DND-41 (cell line): ENCODE data around the gene GFRAL.

Source experiments
- ATAC-seq: fragments of 200-7000 bp; cut with Tn5 transposase; 3 replicates; pipeline ENCODE4 v1.9.1; 2021; ENCODE audit warnings: low read depth; ENCODE audit not compliant: insufficient read depth
- DNase-seq: peaks from one replicate; pipeline ENCODE4 v3.0.0-alpha.2; 2020
- H2AFZ ChIP-seq: 2 replicates; pipeline ENCODE4 v1.6.0; 2012; ENCODE audit warnings: low read depth, low read length
- H3K27ac ChIP-seq: 2 replicates; pipeline ENCODE4 v1.5.1; 2012; ENCODE audit warnings: low read length, inconsistent platforms
- H3K27me3 ChIP-seq: fragments of 200-600 bp; sonication (generic); 2 replicates; pipeline ENCODE4 v1.6.0; 2012; ENCODE audit warnings: low read length, mild to moderate bottlenecking, inconsistent platforms; ENCODE audit not compliant: insufficient read depth, poor library complexity
- H3K36me3 ChIP-seq: 2 replicates; pipeline ENCODE4 v1.5.1; 2012; ENCODE audit warnings: low read length, inconsistent platforms; ENCODE audit not compliant: insufficient read depth
- H3K4me1 ChIP-seq: 2 replicates; pipeline ENCODE4 v1.5.1; 2012; ENCODE audit warnings: mild to moderate bottlenecking, low read length; ENCODE audit not compliant: insufficient read depth
- H3K4me2 ChIP-seq: 2 replicates; pipeline ENCODE4 v1.6.0; 2012; ENCODE audit warnings: mild to moderate bottlenecking, moderate library complexity, low read length, inconsistent platforms; ENCODE audit not compliant: insufficient read depth
- H3K4me3 ChIP-seq, 2 experiments: fragments of 200-600 bp in 1 of 2; shearing (Covaris generic) in 1 of 2; 2 replicates each; pipeline ENCODE4 v1.5.1; 2012 to 2016; ENCODE audit warnings: inconsistent platforms in 2 of 2, low read length in 2 of 2, mild to moderate bottlenecking in 2 of 2, low read depth in 1 of 2, moderate library complexity in 1 of 2
- H3K79me2 ChIP-seq: 2 replicates; pipeline ENCODE4 v1.6.0; 2012; ENCODE audit warnings: low read length, inconsistent platforms; ENCODE audit not compliant: insufficient read depth
- H3K9ac ChIP-seq: 2 replicates; pipeline ENCODE4 v1.6.0; 2012; ENCODE audit warnings: low read depth, mild to moderate bottlenecking, inconsistent platforms, low read length, moderate library complexity
- H3K9me3 ChIP-seq: 2 replicates; pipeline ENCODE4 v1.5.1; 2012; ENCODE audit warnings: low read length, moderate library complexity, mild to moderate bottlenecking, inconsistent platforms; ENCODE audit not compliant: insufficient read depth, severe bottlenecking
- H4K20me1 ChIP-seq: 2 replicates; pipeline ENCODE4 v1.6.0; 2012; ENCODE audit warnings: low read length; ENCODE audit not compliant: insufficient read depth
- CTCF ChIP-seq: IDR thresholded peaks from 2 replicates; pipeline ENCODE4 v1.5.1; 2012; ENCODE audit warnings: borderline replicate concordance, low read length, moderate library complexity, mild to moderate bottlenecking; ENCODE audit not compliant: poor library complexity, severe bottlenecking; ENCODE audit errors: extremely low read depth
- EZH2 ChIP-seq: IDR thresholded peaks from 3 replicates; pipeline ENCODE4 v1.6.1; 2012; ENCODE audit warnings: borderline replicate concordance, low read depth, mild to moderate bottlenecking, moderate library complexity, low read length, inconsistent platforms; ENCODE audit not compliant: severe bottlenecking

The GFRAL gene

GRCh38 chr6:55327169-55327568 lies at the start of gene GFRAL:
TSS of gene GFRAL (plus strand) at chr6:55327469. CDS start at chr6:55327555, 86 bp downstream.
- Histone ChIP-seq H3K27ac (no peak within 1 kb of the TSS), H3K36me3 (no peaks in the 10 kb centered on the region), H4K20me1 (no peaks in the 10 kb centered on the region), H3K79me2 (no peaks in the 10 kb centered on the region), H3K27me3 (no peaks in the 10 kb centered on the region), H3K9me3 (no peaks in the 10 kb centered on the region), H3K4me1 (no peaks in the 10 kb centered on the region), H3K9ac (no peak within 1 kb of the TSS), H3K4me3 (no peak within 1 kb of the TSS), H2AFZ (no peak within 1 kb of the TSS), H3K4me2 (no peak within 1 kb of the TSS)
- no peak for ATAC-seq
- TF ChIP-seq EZH2, result no peak
- no peak for TF ChIP-seq CTCF
- DNase-seq, result no peak

GRCh38 chr6:55277646-55278045 lies 49.6 kb upstream of the GFRAL start:
- no peak overlapping the region for H3K4me2 ChIP-seq
- no peak overlapping the region for H2AFZ ChIP-seq

GRCh38 chr6:55281215-55281614 lies 46.1 kb upstream of the GFRAL start:
- Histone ChIP-seq H3K4me2 (no peak overlapping the region), H3K4me1 (no peaks in the 10 kb centered on the region), H3K36me3 (no peaks in the 10 kb centered on the region), H2AFZ (no peak overlapping the region), H3K27me3 (no peaks in the 10 kb centered on the region), H3K9ac (no peak overlapping the region), H3K9me3 (no peaks in the 10 kb centered on the region), H4K20me1 (no peaks in the 10 kb centered on the region), H3K27ac (no peak overlapping the region), H3K79me2 (no peaks in the 10 kb centered on the region), H3K4me3 (no peak overlapping the region)
- TF ChIP-seq CTCF (no peak), EZH2 (no peak)
- ATAC-seq, result no peak
- DNase-seq, result no peak

More at GRCh38 chr6:55277646-55278045, 49.6 kb upstream of the GFRAL start:
- H3K79me2 ChIP-seq, result no peaks in the 10 kb centered on the region
- no peaks in the 10 kb centered on the region for H3K36me3 ChIP-seq
- no peaks in the 10 kb centered on the region for H3K9me3 ChIP-seq
- DNase-seq, result no peak
- H3K9ac ChIP-seq, result no peak overlapping the region
- TF ChIP-seq CTCF, result no peak
- H3K4me3 ChIP-seq, result no peak overlapping the region
- H3K4me1 ChIP-seq, result no peaks in the 10 kb centered on the region
- H3K27me3 ChIP-seq, result no peaks in the 10 kb centered on the region
- no peaks in the 10 kb centered on the region for H4K20me1 ChIP-seq
- H3K27ac ChIP-seq, result no peak overlapping the region
- no peak for ATAC-seq

- Histone ChIP-seq H3K4me2 (no peak overlapping the region), H3K27ac (no peak overlapping the region)
- ATAC-seq, result no peak
These were observed 45.2 kb upstream of the GFRAL start for GRCh38 chr6:55282115-55282514.

More at GRCh38 chr6:55282115-55282514, 45.2 kb upstream of the GFRAL start:
- Histone ChIP-seq H3K4me1 (no peaks in the 10 kb centered on the region), H3K9me3 (no peaks in the 10 kb centered on the region), H2AFZ (no peak overlapping the region), H3K27me3 (no peaks in the 10 kb centered on the region), H3K9ac (no peak overlapping the region), H3K4me3 (no peak overlapping the region), H3K36me3 (no peaks in the 10 kb centered on the region), H4K20me1 (no peaks in the 10 kb centered on the region), H3K79me2 (no peaks in the 10 kb centered on the region)
- DNase-seq, result no peak
- TF ChIP-seq EZH2, result no peak
- TF ChIP-seq CTCF, result no peak
